ENCODE results near the gene PTGDR2. TPM values are rescaled to one million over a fixed set of nuclear protein-coding genes. Genes with fewer than 3 reads are reported as not detected.

PTGDR2 gene
- total and polyA plus RNA-seq, 9 of the 15 experiments (the other 6 are each of a cell fraction or from before 2014, with no cell fraction given), result 0.51 to 2.6 (median 1.6) TPM

- H3K4me1 ChIP-seq (replicated peaks in 1 of 2; ENCODE audit: control insufficient read depth in 2 of 2, insufficient read depth in 2 of 2, low read length in 2 of 2), result peaks cover 19 to 20% of the 10 kb centered on the region in 2 experiments
- H3K9ac ChIP-seq (ENCODE audit: insufficient read depth in 1 of 2, low read depth in 2 of 2, low read length in 2 of 2), result peak overlapping the region in 1 of 2 experiments; percentile 38; a peak in 1 of 4 replicates
- WGBS (ENCODE audit: insufficient coverage, low coverage, missing lambda C conversion rate), result 13% methylated on average over 9 of the region's 9 CpGs
- no peak overlapping the region for H3K4me2 ChIP-seq (ENCODE audit: insufficient read depth, low read length)
- H4K20me1 ChIP-seq (replicated peaks; ENCODE audit: control insufficient read depth, insufficient read depth, low read length), result no peaks in the 10 kb centered on the region
- no peaks in the 10 kb centered on the region for H3K9me1 ChIP-seq (ENCODE audit: control insufficient read depth, insufficient read depth, low read length)
- H3K79me2 ChIP-seq (ENCODE audit: control insufficient read depth, insufficient read depth, low read length), result peaks cover 2% of the 10 kb centered on the region
- ATAC-seq, result no peak
- H3K36me3 ChIP-seq (ENCODE audit: control insufficient read depth, insufficient read depth, low read length), result no peaks in the 10 kb centered on the region
- no peak overlapping the region for H2AFZ ChIP-seq (ENCODE audit: low read depth, low read length)
- ChIA-PET CTCF (ENCODE audit: low intra/inter-chr PET ratio) (no interaction called here), POLR2A (interaction anchor here (0.6 to 1.7 kb wide), 6 partner anchors 9 to 1063 kb away, joined by 3 to 6 read pairs (median 4); no protein-coding TSS in a partner anchor)
- no peak overlapping the region for H3K4me3 ChIP-seq
- in situ Hi-C loops (cut with MboI) (loop anchor here (5.0 kb wide), 2 partner anchors 55 to 340 kb away; no protein-coding TSS in a partner anchor), intact Hi-C loops (cut with micrococcal nuclease) (no loop called here)
- H3K27ac ChIP-seq (ENCODE audit: extremely low read depth, low read depth, low read length), result no peak overlapping the region
- no peak for DNase-seq (ENCODE audit: extremely low read depth in 1 of 4, low spot score in 3 of 4)
- no TSS peak for BruUV-seq (replicated peaks)
- no peaks in the 10 kb centered on the region for H3K27me3 ChIP-seq (ENCODE audit: control insufficient read depth in 2 of 2, insufficient read depth in 2 of 2, low read length in 2 of 2)
- no peaks in the 10 kb centered on the region for H3K9me3 ChIP-seq (replicated peaks; ENCODE audit: control insufficient read depth, insufficient read depth, low read depth, low read length)
- no peak for FAIRE-seq
- TF ChIP-seq ZNF699 (CRISPR knock-in tag; IDR thresholded peaks at IDR 0.05; ENCODE audit: insufficient replicate concordance), result no peak
Measured at GRCh38 chr11:60836866-60837515, 18.8 kb downstream of the PTGDR2 start.

DNA sequence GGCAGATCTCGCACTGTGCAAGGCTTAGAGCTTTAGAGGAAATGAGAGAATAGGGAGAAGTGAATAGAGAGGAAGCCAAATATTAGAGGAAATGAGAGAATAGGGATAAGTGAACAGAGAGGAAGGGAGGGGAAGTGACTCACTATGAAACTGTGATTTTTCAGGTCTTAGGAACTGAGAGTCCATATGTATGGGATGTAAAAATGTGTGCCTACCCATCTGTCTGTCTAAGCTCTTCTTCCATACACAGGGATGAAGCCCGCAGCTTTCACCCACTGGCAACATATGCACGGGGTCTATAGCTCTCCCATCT lies 20.3 kb downstream of the PTGDR2 start:
- intact Hi-C loops (cut with micrococcal nuclease), result no loop called here
- peaks cover 0 to 5% of the 10 kb centered on the region in 2 experiments; a peak in 1 of 5 replicates for H3K27me3 ChIP-seq (ENCODE audit: control insufficient read depth in 2 of 2, insufficient read depth in 2 of 2, low read length in 2 of 2)
- WGBS (ENCODE audit: insufficient coverage, low coverage, missing lambda C conversion rate), result 37% methylated on average over 3 of the region's 3 CpGs

More for the DNA sequence above, 20.3 kb downstream of the PTGDR2 start:
- H2AFZ ChIP-seq (ENCODE audit: low read depth, low read length), result no peak overlapping the region
- no peaks in the 10 kb centered on the region for H3K79me2 ChIP-seq (ENCODE audit: control insufficient read depth, insufficient read depth, low read length)
- H3K9me3 ChIP-seq (replicated peaks; ENCODE audit: control insufficient read depth, insufficient read depth, low read depth, low read length), result no peaks in the 10 kb centered on the region
- no peak overlapping the region for H3K9ac ChIP-seq (ENCODE audit: insufficient read depth in 1 of 2, low read depth in 2 of 2, low read length in 2 of 2)
- H3K4me2 ChIP-seq (ENCODE audit: insufficient read depth, low read length), result no peak overlapping the region
- POLR2A ChIA-PET, result interaction anchor here (0.6 to 1.0 kb wide), 3 partner anchors 19 to 54 kb away, joined by 3 to 4 read pairs (median 3); no protein-coding TSS in a partner anchor
- TF ChIP-seq, protein P1, sequence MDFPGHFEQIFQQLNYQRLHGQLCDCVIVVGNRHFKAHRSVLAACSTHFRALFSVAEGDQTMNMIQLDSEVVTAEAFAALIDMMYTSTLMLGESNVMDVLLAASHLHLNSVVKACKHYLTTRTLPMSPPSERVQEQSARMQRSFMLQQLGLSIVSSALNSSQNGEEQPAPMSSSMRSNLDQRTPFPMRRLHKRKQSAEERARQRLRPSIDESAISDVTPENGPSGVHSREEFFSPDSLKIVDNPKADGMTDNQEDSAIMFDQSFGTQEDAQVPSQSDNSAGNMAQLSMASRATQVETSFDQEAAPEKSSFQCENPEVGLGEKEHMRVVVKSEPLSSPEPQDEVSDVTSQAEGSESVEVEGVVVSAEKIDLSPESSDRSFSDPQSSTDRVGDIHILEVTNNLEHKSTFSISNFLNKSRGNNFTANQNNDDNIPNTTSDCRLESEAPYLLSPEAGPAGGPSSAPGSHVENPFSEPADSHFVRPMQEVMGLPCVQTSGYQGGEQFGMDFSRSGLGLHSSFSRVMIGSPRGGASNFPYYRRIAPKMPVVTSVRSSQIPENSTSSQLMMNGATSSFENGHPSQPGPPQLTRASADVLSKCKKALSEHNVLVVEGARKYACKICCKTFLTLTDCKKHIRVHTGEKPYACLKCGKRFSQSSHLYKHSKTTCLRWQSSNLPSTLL (IDR thresholded peaks at IDR 0.05), result no peak
- TF ChIP-seq, protein P2, sequence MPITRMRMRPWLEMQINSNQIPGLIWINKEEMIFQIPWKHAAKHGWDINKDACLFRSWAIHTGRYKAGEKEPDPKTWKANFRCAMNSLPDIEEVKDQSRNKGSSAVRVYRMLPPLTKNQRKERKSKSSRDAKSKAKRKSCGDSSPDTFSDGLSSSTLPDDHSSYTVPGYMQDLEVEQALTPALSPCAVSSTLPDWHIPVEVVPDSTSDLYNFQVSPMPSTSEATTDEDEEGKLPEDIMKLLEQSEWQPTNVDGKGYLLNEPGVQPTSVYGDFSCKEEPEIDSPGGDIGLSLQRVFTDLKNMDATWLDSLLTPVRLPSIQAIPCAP (CRISPR knock-in tag; IDR thresholded peaks at IDR 0.05; ENCODE audit: borderline replicate concordance), result no peak
- TF ChIP-seq KDM1A (IDR thresholded peaks at IDR 0.05), result 0 out of 4 replicates have a peak, but pooled peaks of 1 of the 2 experiments have one; percentile 6
- H3K4me3 ChIP-seq, result no peak overlapping the region
- CTCF ChIA-PET (ENCODE audit: low intra/inter-chr PET ratio), result no interaction called here
- peaks cover 7 to 11% of the 10 kb centered on the region in 2 experiments; a peak in 2 of 5 replicates for H3K4me1 ChIP-seq (replicated peaks in 1 of 2; ENCODE audit: control insufficient read depth in 2 of 2, insufficient read depth in 2 of 2, low read length in 2 of 2)
- BruUV-seq (replicated peaks), result no TSS peak
- peaks cover 3% of the 10 kb centered on the region; the same call in 1 of the 2 replicates for H4K20me1 ChIP-seq (replicated peaks; ENCODE audit: control insufficient read depth, insufficient read depth, low read length)
- no peak overlapping the region for H3K27ac ChIP-seq (ENCODE audit: extremely low read depth, low read depth, low read length)
- H3K9me1 ChIP-seq (ENCODE audit: control insufficient read depth, insufficient read depth, low read length), result no peaks in the 10 kb centered on the region
- H3K36me3 ChIP-seq (ENCODE audit: control insufficient read depth, insufficient read depth, low read length), result no peaks in the 10 kb centered on the region
- DNase-seq (ENCODE audit: extremely low read depth in 1 of 4, low spot score in 3 of 4) (no peak), ATAC-seq (no peak), FAIRE-seq (no peak)
- in situ Hi-C loops (cut with MboI), result loop anchor here (5.0 kb wide), 2 partner anchors 57 to 342 kb away; no protein-coding TSS in a partner anchor

Measured in K562 (cell line).